Loucy (cell line): ENCODE data around the gene INAFM2.

Experiments
- H2AFZ ChIP-seq: fragments of 200-600 bp; sonication (generic); 2 replicates; pipeline ENCODE4 v1.6.0; 2016; ENCODE audit warnings: antibody characterized with exemption, mild to moderate bottlenecking, low read length, moderate library complexity
- H3F3A ChIP-seq: fragments of 200-600 bp; 2 replicates; pipeline ENCODE4 v1.6.0; 2016; ENCODE audit warnings: antibody characterized with exemption, low read depth, mild to moderate bottlenecking
- H3K27me3 ChIP-seq: fragments of 200-600 bp; sonication (generic); 2 replicates; pipeline ENCODE4 v1.6.1; 2014; ENCODE audit warnings: low read length, mild to moderate bottlenecking; ENCODE audit not compliant: insufficient read depth, poor library complexity, severe bottlenecking
- H3K36me3 ChIP-seq: fragments of 200-600 bp; sonication (generic); 2 replicates; pipeline ENCODE4 v1.6.1; 2016; ENCODE audit warnings: low read length; ENCODE audit not compliant: insufficient read depth
- H3K4me1 ChIP-seq: fragments of 200-600 bp; sonication (generic); 2 replicates; pipeline ENCODE4 v1.5.1; 2014; ENCODE audit warnings: low read length, mild to moderate bottlenecking; ENCODE audit not compliant: insufficient read depth, poor library complexity, severe bottlenecking
- H3K4me2 ChIP-seq: fragments of 200-600 bp; sonication (generic); 2 replicates; pipeline ENCODE4 v1.6.0; 2014; ENCODE audit warnings: antibody characterized with exemption, low read length, low read depth, mild to moderate bottlenecking; ENCODE audit not compliant: poor library complexity, severe bottlenecking
- H3K4me3 ChIP-seq: fragments of 200-600 bp; sonication (generic); 2 replicates; pipeline ENCODE4 v1.5.1; 2014; ENCODE audit warnings: low read length, mild to moderate bottlenecking, mixed read lengths; ENCODE audit not compliant: poor library complexity, severe bottlenecking
- H3K79me2 ChIP-seq: fragments of 200-600 bp; sonication (generic); 2 replicates; pipeline ENCODE4 v1.6.1; 2014; ENCODE audit warnings: low read length; ENCODE audit not compliant: insufficient read depth
- H3K9ac ChIP-seq: fragments of 200-600 bp; sonication (generic); 2 replicates; pipeline ENCODE4 v1.6.0; 2014; ENCODE audit warnings: mild to moderate bottlenecking, low read depth, low read length, moderate library complexity; ENCODE audit not compliant: poor library complexity, severe bottlenecking
- H3K9me2 ChIP-seq: fragments of 200-600 bp; sonication (generic); replicated peaks from 2 replicates; pipeline ENCODE4 v1.6.1; 2016; ENCODE audit warnings: low read depth, low read length, mixed read lengths
- H3K9me3 ChIP-seq: fragments of 200-600 bp; sonication (generic); 2 replicates; pipeline ENCODE4 v1.6.1; 2014; ENCODE audit warnings: mild to moderate bottlenecking, antibody characterized with exemption, low read length, low read depth; ENCODE audit not compliant: insufficient read depth
- H4K20me1 ChIP-seq: fragments of 200-600 bp; sonication (generic); 2 replicates; pipeline ENCODE4 v1.6.0; 2014; ENCODE audit warnings: antibody characterized with exemption, low read length, mild to moderate bottlenecking; ENCODE audit not compliant: insufficient read depth, poor library complexity, severe bottlenecking
- CTCF ChIP-seq: fragments of 200-600 bp; sonication (generic); conservative IDR thresholded peaks from 2 replicates; pipeline ENCODE4 v1.5.1; 2014; ENCODE audit warnings: mild to moderate bottlenecking, antibody characterized with exemption, low read length
- EZH2phosphoT487 ChIP-seq: fragments of 200-600 bp; IDR thresholded peaks from 2 replicates; pipeline ENCODE4 v1.6.1; 2018; ENCODE audit warnings: antibody characterized with exemption, mild to moderate bottlenecking, moderate library complexity, borderline replicate concordance

Gene INAFM2

GRCh38 chr15:40313531-40314398, 9.7 kb upstream of the INAFM2 start:
- Histone ChIP-seq H3K36me3 (no peaks in the 10 kb centered on the region), H3K9me2 (no peaks in the 10 kb centered on the region), H3K9ac (peak overlapping the region; percentile 57), H3F3A (no peaks in the 10 kb centered on the region), H3K27me3 (no peaks in the 10 kb centered on the region), H3K4me3 (peak overlapping the region; percentile 54), H4K20me1 (no peaks in the 10 kb centered on the region), H3K79me2 (no peaks in the 10 kb centered on the region), H3K9me3 (no peaks in the 10 kb centered on the region), H3K4me2 (peak overlapping the region; percentile 69), H3K4me1 (peaks cover 36% of the 10 kb centered on the region), H2AFZ (peak overlapping the region; percentile 68; the same call in 1 of the 2 replicates)
- TF ChIP-seq CTCF: no peak
- TF ChIP-seq EZH2phosphoT487: no peak

- H3F3A ChIP-seq: no peaks in the 10 kb centered on the region
- H3K4me3 ChIP-seq: no peak overlapping the region
- H4K20me1 ChIP-seq: no peaks in the 10 kb centered on the region
- H3K9me3 ChIP-seq: no peaks in the 10 kb centered on the region
- H3K36me3 ChIP-seq: no peaks in the 10 kb centered on the region
- H3K4me1 ChIP-seq: peaks cover 26% of the 10 kb centered on the region
- no peaks in the 10 kb centered on the region for H3K27me3 ChIP-seq
- no peak overlapping the region for H3K9ac ChIP-seq
- no peak overlapping the region for H3K4me2 ChIP-seq
- no peaks in the 10 kb centered on the region for H3K9me2 ChIP-seq
- TF ChIP-seq EZH2phosphoT487: no peak
- TF ChIP-seq CTCF: no peak
- H3K79me2 ChIP-seq: no peaks in the 10 kb centered on the region
- no peak overlapping the region for H2AFZ ChIP-seq
Measured at GRCh38 chr15:40314723-40315276, 8.7 kb upstream of the INAFM2 start.

- Histone ChIP-seq H3K79me2 (no peaks in the 10 kb centered on the region), H3K27me3 (no peaks in the 10 kb centered on the region), H3K9me3 (no peaks in the 10 kb centered on the region), H3K9me2 (no peaks in the 10 kb centered on the region), H2AFZ (no peak overlapping the region), H3K4me1 (peaks cover 22% of the 10 kb centered on the region), H3K9ac (no peak overlapping the region), H4K20me1 (no peaks in the 10 kb centered on the region), H3K4me3 (no peak overlapping the region), H3F3A (no peaks in the 10 kb centered on the region), H3K4me2 (no peak overlapping the region), H3K36me3 (no peaks in the 10 kb centered on the region)
- no peak for TF ChIP-seq CTCF
- TF ChIP-seq EZH2phosphoT487: no peak
Measured at GRCh38 chr15:40316931-40317330, 6.6 kb upstream of the INAFM2 start.
